Thoracic aorta (tissue), 2 donors: Measurements from ENCODE around the gene EXOC3. TPM values are rescaled to one million over a fixed set of nuclear protein-coding genes. Genes with fewer than 3 reads are reported as not detected.
"Not testable (repeated sequence)": the region's sequence is repeated elsewhere in the genome, so short reads cannot be mapped to it uniquely, and the experiment has no call there.

Source experiments
- ATAC-seq: fragments of 150-250 bp; one replicate; pipeline ENCODE4 v1.8.0; 2017; ENCODE audit warnings: low read depth; ENCODE audit not compliant: insufficient number of reproducible peaks, low FRiP score
- DNase-seq: peaks from one replicate; pipeline ENCODE4 v3.0.0-alpha.2; 2020; ENCODE audit warnings: low spot score
- H3K27ac ChIP-seq, 2 donors: fragments of 200-600 bp; sonication (generic); 1 replicate in 1 of 2; 2 replicates in 1 of 2; pipeline ENCODE4 v1.5.1; 2016; ENCODE audit warnings: mild to moderate bottlenecking in 2 of 2, moderate library complexity in 2 of 2
- H3K27me3 ChIP-seq: fragments of 200-600 bp; sonication (generic); replicated peaks from 2 replicates; pipeline ENCODE4 v1.6.0; 2016; ENCODE audit warnings: mild to moderate bottlenecking; ENCODE audit not compliant: insufficient read depth
- H3K36me3 ChIP-seq: fragments of 200-600 bp; sonication (generic); one replicate; pipeline ENCODE4 v1.5.1; 2016
- H3K4me1 ChIP-seq, 2 donors: fragments of 200-600 bp; sonication (generic); 1 replicate in 1 of 2; 2 replicates in 1 of 2; pipeline versions ENCODE4 v1.5.1 to v1.6.0; 2016; ENCODE audit warnings: low read depth in 2 of 2, mild to moderate bottlenecking in 1 of 2; ENCODE audit not compliant: control insufficient read depth in 1 of 2
- H3K4me3 ChIP-seq: fragments of 200-600 bp; sonication (generic); 2 replicates; pipeline ENCODE4 v1.5.1; 2016; ENCODE audit warnings: mild to moderate bottlenecking
- H3K9me3 ChIP-seq: fragments of 200-600 bp; sonication (generic); 2 replicates; pipeline ENCODE4 v1.5.1; 2016
- CTCF ChIP-seq: fragments of 200-600 bp; sonication (generic); IDR thresholded peaks from one replicate; pipeline ENCODE4 v1.5.1; 2019; ENCODE audit warnings: antibody characterized with exemption
- total RNA-seq, 2 donors: library from RNA; depleted of rRNA; stranded (reverse); fragments of >200 nt; gene quantifications; one replicate each; pipeline versions ENCODE4 v1.1.0 to v1.2.3, GENCODE V29; 2016

Gene EXOC3
- total RNA-seq, 2 donors from 2014 or later, result 34.5 to 79.7 TPM

GRCh38 chr5:485946-486491 is 43.0 kb downstream of the EXOC3 start:
- no peaks in the 10 kb centered on the region for H3K9me3 ChIP-seq
- no peak overlapping the region for H3K27ac ChIP-seq
- ATAC-seq (no peak), DNase-seq (no peak)
- no peaks in the 10 kb centered on the region for H3K4me1 ChIP-seq
- no peaks in the 10 kb centered on the region for H3K27me3 ChIP-seq
- no peak for TF ChIP-seq CTCF
- H3K4me3 ChIP-seq, result no peak overlapping the region
- H3K36me3 ChIP-seq, result no peaks in the 10 kb centered on the region

DNA sequence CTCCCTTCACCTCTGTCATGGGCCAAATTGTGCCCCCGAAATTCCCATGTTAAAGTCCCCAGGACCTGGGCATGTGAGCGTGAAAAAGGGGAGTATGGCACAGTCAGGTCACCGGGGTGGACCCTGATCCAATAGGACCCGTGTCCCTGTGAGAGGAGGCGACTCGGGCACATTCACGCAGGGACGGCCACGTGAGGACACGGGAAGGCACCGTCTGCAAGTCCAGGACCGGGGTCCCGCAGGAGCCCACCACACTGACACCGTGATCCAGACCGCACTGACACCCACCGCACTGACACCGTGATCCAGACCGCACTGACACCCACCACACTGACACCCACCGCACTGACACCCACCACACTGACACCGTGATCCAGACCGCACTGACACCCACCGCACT is 43.6 kb downstream of the EXOC3 start:
- H3K9me3 ChIP-seq, H3K36me3 ChIP-seq, H3K4me3 ChIP-seq, H3K4me1 ChIP-seq, DNase-seq, ATAC-seq, H3K27me3 ChIP-seq, H3K27ac ChIP-seq: not testable (repeated sequence)

DNA sequence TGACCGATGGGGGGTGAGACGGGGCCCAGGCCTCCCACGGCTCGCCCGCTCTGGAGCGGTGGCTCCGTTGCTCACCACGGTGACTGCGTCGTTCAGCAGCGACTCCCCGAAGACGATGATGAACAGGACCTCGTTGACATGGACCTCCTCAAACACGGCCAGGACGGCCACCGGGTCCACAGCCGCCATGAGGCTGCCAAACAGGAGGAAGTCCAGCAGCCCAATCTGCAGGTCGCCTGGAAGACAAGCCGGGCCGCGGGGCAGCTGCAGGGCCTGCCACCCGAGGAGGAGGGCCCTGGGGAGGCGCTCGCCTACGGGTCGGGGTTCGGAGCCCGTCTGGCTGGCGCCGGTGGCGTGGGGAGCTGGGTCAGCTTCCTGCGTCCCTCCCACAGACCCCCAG is 45.3 kb downstream of the EXOC3 start:
- H3K27me3 ChIP-seq, result no peaks in the 10 kb centered on the region
- no peak for TF ChIP-seq CTCF
- H3K4me3 ChIP-seq, result no peak overlapping the region
- no peaks in the 10 kb centered on the region for H3K36me3 ChIP-seq
- no peak overlapping the region for H3K27ac ChIP-seq
- no peak for DNase-seq
- no peaks in the 10 kb centered on the region for H3K9me3 ChIP-seq
- no peak for ATAC-seq
- no peaks in the 10 kb centered on the region for H3K4me1 ChIP-seq

- TF ChIP-seq CTCF, result no peak
- Histone ChIP-seq H3K4me1 (no peaks in the 10 kb centered on the region), H3K9me3 (no peaks in the 10 kb centered on the region), H3K27me3 (no peaks in the 10 kb centered on the region), H3K36me3 (no peaks in the 10 kb centered on the region), H3K4me3 (no peak overlapping the region), H3K27ac (no peak overlapping the region)
- ATAC-seq (no peak), DNase-seq (no peak)
Measured at GRCh38 chr5:488744-489688, 46.0 kb downstream of the EXOC3 start.

DNA sequence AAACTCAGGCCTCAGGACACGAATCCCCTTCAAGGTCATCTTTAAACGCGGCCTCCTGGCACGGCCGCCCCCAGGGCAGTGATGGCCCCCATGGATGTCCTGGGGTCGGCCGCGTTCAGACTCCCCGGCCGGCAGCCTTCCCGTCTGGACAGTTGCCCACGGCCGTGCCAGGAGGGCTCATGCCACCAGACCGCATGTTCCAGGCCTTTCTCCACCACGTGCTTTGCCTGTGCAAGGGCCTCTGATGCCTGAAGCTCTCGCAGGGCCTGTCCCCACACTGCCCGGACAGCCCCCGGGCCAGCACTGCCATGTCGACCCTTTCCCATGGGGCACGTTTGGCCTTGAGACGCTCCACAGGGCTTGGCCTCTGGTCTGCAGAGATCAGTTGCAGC is 46.7 kb downstream of the EXOC3 start:
- Histone ChIP-seq H3K36me3 (no peaks in the 10 kb centered on the region), H3K4me3 (no peak overlapping the region), H3K27ac (no peak overlapping the region), H3K9me3 (no peaks in the 10 kb centered on the region), H3K27me3 (no peaks in the 10 kb centered on the region), H3K4me1 (no peaks in the 10 kb centered on the region)
- no peak for TF ChIP-seq CTCF
- ATAC-seq (no peak), DNase-seq (no peak)
